NCI-H1694 treated with DMSO at 0.1 percent for 48 hours (cell line): ENCODE data around the gene CA10.

ENCODE experiments used
- DNase-seq: peaks from one replicate; lab custom pipeline; 2025; lab: John Stamatoyannopoulos, UW

Gene CA10

DNA sequence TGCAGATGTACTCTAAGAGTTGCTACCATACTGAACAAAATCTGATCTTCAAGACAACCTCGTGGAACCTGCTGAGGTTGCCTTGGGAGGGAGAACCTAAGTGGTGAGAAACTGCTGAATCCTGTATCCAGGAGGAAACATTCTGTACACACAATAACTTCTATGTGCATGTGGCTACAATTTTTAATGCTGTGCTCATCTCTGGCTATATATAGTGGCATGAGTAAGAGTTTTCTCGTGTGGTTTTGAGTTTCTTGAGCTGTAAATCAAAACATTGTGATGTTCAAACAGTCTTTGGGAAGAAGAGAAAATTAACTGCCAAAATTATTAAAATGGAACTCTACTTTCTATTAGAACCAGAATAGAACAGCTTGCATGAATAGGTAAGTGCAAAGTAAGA, 206.8 kb downstream of the CA10 start:
- DNase-seq: no peak

DNA sequence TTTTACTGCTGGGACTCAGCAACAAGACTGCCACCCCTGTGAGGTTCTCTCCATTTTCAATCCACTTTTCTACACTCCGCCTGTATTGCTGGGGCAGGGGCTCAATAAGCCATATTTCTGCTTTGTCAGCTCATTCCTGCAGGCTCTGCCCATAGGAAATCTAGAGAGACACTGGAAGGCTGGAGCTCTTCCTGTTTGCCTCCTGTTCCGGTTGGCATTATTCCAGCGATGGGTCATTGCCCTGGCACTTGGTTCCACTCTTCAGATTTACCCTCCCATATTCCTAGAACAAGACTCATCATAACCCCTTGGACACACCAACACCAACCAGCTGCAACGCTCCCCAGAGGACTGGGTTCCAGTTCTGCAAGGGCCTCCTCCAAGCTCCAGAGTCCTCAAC, 210.4 kb downstream of the CA10 start:
- no peak for DNase-seq

DNA sequence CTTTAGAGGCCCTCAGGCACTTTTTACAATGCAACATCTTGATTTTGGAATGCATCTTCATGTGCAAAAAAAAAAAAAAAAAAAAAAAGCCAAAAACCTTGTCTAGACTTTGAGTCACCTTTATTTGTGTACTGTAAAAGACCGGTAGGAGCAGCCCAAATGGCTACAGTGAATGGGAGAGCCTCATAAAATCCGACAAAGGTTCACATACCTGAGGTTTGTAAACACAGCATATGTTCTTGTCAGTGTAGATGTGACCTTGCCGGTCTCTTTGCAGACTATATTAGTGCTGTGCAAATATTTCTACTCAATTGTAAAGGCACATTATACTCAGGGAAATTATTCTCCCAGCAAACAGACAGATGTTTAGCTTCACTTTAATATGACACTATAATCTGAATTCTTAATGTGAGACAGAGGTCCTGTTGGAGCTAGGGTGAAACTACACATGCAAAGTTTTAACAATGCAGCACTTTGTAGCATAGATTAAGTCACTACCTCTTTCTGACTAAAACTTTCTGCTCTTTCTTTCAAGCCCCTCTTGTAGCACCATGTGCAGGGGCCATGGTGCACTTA, 211.3 kb downstream of the CA10 start:
- DNase-seq: no peak

DNA sequence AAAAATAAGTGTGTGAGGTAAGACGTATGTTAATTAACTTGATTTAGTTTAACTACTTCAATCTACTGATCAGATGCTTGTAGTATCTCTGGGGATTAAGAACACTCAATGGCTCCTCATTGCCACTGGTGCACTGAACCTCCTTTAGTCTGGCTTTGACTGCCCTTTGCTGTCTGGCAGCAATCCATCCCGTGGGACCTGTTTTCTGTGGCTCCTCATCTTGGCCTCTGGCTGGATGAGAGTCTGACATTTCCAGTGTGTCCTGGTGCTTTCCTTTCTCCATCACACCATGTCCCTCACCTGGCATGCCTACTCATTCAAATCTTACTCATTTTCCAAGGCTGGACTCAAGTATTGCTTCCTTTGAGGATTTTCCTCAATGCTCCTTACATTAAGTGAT, 212.2 kb downstream of the CA10 start:
- DNase-seq: no peak

DNA sequence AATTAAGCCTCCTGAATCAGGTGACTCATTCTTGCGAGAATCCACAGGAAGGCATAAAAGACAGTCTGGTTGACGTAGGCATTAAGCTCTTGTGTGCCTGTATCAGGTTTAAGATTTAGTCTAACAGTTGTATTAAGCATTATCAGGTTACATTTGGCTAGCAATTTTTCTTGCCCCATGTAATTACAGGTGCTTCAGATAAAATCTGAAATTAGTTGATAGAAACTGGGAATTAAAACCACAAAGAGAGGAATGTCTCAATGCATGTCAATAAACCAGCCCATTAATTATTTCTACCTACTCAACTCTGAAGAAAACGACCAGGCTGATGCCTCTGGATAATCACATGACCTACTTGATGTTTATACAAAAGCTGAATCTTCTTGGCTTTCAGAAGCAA, 217.2 kb downstream of the CA10 start:
- no peak for DNase-seq

DNA sequence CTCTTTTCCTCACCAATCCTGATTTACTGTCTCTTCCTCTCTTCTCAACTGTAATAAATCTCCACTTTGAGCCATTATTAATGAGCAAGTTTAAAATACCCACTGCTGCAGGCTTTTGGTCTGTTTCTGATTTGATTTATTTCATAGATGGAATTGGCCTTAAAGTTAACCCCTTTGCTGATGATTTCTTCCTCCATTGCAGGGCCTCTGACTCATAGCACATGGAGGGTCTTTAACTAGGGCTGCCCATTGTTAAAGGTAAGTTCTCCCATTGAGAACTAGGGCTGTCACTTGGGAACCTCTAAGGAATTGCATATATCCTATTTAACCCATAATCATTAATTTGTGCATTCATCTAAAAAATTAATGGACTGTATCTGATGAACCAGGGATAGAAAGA, 221.2 kb downstream of the CA10 start:
- DNase-seq: no peak

DNA sequence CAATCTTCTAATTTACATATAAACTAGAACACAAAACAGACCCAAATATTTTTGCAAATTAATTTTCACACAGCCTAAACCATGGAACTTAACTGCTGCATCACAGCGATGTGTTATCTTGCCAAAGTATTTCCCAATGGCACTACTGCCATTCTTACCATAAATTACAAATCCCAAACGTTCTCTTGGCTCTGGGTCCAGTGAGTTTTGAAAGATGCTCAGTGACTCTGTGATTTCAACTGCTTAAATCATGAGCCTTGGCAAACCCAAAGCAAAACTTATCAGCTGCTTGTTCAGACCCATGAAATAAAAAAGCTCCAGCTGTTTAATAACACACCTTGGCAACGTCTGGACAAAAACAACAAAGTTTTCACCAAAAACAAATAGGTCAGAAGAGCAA, 223.0 kb downstream of the CA10 start:
- no peak for DNase-seq

DNA sequence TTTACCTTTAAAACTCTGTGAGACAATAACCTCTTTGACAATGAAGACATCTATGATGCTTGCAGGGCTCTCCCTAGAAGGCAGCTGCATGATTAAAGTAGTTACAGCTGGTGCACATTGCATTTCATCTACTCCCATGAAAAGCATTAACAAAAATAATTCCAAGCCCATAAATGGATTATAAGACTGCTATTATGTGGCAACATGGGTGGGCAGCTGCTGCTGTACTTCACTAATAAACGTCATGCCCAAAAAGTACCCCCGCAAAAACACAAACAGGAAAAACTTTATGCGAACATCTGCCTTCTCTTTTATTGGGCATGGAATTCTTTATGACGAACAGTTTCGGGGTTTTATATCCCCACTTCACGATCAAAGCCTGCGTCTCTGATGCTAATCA, 224.9 kb downstream of the CA10 start:
- no peak for DNase-seq

DNA sequence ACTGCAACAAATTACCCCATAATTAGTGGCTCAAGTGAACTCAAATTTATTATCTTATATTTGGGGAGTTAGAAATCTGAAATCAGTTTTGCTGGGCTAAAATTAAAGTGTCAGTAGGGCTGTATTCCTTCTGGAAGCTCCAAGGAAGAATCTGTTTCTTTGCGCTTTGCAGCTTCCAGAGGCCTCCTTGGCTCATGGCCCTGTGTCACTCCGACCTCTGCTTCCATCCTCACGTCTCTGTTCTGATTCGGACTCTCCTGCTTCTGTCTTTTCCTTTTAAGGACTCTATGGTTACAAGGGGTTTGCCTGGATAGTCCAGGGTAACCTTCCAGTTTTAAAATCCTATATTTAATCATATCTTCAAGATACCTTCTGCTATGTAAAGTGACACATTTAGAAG, 232.1 kb downstream of the CA10 start:
- no peak for DNase-seq

DNA sequence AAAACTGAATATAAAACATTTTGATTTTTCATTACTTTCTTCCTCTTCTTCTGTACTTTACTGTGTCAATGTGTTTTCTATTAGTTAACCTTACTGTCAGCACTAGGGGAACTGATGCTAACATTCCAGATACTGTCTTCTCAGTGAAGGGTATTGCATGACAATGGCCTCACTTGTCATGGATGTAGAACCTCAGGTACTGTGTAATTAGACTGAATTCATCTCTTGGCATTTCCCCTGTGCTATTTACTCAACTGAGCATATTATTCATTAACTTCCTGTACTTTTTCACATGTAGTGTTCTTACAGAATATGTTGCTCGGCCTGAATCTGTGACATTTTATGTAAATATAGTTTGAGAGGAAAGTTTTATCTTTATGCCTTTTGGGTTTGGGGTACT, 237.0 kb downstream of the CA10 start:
- no peak for DNase-seq

DNA sequence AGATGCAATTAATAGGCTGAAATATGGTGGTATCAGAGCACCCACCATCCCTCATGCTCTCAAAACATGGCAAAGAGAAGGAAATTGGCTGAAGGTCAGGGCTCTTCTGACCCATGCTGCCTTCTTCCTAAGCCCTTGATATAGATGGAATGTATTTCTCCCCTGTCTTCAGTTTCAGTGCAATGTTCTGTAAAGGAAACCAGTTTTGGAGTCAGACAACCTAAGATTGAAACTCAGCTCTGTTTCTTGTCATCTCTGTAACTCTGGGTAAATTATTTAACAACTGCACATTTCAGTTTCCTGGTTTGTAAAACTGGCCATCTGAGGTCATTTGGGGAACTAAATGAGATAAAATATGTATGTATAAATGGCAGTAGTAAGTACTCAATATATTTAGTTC, 243.9 kb downstream of the CA10 start:
- DNase-seq: no peak

DNA sequence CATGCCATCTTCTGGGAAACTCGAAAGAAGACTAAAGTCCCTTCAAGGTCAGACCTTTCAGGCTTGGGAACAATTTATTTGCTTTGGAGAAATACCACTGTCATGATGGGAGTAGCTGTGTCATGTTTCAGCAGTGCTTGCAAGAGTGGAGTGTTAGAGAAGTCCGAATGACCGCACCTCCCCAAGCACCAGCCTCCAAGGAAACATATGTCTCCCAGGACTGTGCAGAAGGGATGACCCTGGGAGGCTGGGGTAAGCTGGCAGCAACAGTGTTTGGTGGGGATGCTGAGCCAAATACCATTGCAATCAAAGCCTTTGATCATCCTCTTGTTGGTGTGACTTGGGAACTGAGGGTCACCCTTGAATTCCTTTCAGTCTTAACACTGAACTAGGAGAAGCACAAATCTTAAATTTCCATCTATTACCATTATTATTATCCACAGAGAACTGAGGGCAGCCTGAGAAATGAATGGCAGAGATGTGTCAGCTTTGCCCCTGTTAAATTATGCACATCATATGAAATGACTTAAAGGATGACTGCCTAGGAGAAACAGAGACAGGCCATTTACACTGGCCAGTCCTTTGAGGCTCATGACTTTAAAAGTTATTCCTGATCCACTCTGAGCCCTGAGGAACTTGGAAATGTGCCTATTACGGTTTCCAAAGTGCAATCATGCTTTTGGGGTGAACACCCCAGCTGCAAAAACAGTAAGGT, 244.9 kb downstream of the CA10 start:
- DNase-seq: no peak

DNA sequence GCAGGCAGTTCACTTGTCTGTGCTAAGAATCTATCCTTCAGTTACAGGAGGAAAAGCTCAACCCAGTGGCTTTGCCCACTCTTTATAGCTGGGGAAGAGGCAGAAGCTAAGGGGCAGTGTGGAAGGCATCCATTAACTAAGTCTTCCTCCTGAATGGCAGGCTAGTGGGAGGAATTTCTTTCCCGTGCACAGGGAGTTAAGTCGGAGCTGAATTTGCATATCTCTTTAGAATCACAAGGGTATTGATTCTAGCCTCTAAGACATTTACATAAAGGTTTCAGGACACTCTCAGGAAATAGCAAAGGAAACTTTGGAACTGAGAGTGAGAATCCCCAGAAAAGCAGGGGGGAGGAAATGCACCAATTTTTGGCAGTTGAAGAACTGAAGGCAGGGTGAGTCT, 245.6 kb downstream of the CA10 start:
- no peak for DNase-seq

DNA sequence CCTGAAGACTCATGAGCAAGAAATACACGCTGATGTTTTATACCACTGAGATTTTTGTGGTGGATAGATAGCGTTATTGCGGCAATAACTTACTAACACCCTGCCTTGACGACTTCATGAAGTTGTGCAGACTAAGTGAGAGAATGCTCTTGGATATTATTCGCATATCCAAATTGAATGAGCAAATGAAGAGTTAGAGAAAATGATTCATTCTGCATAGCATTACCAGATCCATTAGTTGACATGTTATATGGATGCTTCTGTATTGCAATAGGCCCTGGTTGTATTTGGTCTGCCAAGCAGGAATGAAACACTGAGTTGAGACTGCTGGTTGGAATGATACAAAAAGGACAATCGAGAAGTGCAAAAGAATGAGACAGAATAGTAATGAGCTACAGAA, 247.3 kb downstream of the CA10 start:
- no peak for DNase-seq

DNA sequence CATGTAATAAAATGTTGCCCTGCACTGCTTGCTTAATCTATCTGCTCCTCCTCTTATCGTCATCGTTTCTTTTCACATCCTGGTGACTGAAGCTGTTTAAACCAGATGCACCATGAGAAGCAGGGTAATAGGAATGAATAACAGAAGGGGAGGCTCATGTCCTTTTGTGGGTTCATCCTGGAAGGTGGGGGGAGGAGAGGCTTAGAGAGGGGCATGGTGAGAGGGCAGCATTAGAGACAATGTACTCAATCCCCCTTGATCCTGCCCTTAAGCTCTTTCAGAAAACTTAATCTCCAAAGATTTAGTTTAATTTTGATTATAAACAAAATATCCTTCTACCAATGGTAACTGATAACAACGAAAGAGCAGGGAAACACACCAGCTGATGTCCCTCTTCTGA, 248.5 kb downstream of the CA10 start:
- DNase-seq: no peak

DNA sequence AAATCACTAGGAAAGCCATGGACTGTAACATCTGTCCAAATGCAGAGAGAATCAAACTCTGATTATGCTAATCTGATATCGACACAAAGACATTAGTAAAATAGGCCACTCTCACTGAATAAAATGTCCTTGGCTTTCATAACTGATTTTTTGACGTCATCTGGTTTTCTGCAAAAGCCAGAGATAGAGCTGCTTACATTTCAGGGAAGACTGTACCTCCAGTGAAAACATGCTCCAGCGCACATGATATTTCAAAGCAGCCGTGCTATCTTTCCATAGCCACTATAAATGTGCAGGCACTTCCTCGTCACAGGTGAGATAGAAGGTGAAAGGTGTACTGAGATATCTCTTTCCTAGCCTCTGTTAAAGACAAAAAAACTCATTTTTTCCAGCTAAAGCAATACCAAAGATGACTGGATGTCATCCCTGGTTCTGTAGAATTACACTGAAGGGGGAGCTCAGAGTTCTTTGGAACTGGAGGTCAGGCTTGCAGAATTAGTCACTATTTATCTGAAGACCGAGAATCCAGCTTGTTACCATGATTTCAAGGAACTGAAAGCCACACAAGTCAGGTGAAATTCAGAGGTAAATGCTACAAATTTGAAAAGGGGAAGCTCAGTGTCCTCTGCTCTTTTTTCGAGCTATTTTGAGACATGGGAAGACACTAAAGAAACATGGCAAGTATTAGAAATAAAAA, 249.5 kb downstream of the CA10 start:
- DNase-seq: no peak

DNA sequence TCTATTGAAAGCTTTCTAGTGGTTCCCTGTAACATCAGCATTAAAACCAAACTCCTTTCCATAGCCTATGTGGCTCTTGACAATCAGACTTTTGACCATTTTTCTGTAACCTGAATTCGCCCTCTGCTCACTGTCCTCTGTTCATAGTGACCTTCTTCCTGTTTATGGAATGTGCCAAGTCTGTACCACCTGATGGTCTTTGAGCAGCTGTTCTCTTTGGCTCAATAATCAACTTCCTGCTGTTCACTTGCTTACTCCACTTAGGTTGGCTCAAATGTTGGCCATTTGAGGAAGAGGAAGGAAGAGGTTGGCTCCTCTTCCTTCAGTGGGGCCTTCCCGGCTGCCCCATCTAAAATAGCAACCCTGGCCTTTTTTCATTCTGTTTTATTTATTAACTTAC, 251.5 kb downstream of the CA10 start:
- no peak for DNase-seq

DNA sequence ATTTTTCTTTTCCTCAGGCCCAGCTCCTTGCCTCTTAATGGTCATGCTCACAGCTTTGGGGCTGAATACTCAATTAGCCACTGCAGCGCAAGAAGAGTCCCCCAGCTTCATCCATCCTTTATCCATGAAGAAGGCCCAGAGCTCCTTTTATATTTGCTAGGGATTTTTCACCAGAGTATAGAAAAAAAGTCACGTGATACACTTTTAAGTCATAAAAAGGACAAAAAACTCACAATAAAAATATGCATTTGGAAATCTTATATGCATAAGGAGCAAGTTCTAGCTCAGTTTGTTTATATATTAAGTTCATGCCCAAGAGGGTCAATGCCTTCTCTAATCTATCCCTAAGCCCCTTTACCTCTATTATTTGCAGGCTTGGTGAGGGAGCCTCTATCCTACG, 254.1 kb downstream of the CA10 start:
- DNase-seq: no peak

DNA sequence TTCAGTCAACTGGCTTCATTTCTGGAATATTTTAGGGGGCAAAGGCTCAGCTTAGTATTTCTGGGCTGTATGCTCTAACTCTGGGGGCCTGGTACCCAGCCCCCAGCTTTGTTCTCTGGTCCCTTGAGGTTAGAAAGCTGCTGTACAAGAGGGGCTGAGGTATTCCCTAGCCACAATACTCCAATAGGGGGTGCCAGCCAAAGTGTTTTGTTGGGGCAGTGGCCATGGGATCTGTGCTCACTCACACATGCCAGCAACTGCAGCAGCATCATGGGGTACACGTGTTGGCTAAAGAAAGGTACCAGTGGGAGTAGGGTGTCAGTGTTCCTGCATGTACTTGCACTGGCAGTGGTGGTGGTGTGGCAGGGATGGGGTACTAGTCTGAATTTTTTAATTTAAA, 257.3 kb downstream of the CA10 start:
- DNase-seq: no peak

DNA sequence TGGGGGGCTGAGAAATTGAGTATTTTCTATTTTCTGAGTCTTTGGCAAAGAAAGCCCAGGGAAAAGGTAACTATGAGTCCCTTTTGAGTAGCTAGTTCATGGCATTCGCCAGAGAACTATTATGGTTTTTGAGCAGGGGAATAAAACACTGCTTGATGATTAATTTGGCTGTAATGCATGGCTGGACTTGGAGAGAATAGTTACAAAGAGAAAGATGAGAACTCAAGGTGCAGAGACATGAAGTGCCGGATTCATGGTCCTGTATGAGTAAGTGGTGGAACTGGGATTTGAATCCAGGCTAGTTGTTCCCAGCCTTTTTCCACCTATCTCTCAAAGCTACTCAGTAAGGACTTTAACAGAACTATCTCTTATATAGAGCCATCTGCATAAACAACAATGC, 266.6 kb downstream of the CA10 start:
- DNase-seq: no peak

DNA sequence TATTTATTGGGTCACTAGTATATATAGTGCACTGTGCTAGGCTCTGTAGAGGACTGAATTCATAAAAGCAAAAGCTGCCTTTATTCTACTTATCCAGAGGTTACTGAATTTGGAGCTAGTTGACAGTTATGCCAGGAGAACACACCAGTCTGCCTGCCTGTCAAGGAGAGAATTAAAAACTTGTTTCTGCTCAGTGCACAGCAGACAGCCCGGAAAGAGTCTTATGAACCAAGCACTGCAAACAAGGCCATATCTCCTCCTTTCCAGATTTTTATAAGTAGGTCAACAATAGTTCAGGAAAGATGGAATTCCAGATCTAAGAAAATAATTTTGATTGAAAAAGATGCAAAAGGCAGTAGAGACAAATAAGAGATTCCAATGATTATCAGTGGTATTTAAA, 267.8 kb downstream of the CA10 start:
- DNase-seq: no peak

DNA sequence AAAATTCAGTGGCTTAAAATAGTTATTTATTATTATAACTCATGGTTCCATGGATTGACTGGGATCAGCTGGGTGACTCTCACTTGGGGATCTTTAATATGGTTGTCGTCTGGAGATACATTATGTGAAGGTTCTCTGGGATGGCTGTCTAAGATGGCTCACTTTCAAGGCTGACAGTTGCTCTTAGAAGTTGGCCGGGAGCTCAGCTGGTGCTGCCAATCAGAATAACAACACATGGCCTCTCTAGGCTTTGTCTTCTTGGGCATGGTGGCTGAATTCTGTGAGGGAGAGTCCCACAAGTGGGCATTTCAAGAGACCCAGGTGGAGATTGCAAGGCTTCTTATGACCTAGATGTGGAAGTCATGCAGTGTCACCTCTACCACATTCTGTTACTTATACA, 269.7 kb downstream of the CA10 start:
- no peak for DNase-seq

DNA sequence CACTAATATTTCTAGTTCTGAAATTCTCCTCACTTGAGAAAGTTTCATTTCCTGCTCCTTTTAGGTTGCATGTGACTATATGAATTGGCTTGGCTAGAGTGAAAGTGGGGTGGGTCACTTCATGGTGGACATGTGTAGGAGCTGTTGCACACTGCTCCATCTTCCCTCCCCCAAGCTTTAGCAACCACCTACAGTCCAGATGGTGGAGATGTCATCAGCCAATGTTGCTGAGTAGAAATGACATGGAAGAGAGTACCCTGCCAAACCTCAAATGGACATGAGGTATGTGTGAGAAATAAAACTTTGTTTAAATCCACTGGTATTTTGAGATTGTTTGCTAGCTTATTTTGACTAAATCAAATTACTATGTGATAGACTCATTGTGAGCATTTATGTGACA, 281.5 kb downstream of the CA10 start:
- DNase-seq: no peak

DNA sequence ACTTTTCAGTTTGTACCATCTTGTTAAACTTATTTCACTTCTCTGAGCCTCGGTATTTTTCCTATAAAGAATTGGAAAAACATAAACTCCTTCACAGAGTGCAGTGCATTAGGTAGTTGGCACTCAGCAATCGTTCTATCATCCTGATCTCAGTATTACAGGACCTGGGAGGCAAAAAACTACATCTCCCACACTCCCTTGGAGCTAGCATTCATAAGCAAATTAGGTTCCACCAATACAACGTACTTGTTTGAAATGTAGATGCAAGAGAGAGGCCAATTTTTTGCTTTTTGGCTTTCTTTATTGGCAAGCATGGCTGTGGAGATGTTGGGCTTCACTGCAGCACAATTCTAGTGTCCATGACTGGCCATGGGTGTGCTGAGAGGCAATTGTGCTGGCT, 285.2 kb downstream of the CA10 start:
- no peak for DNase-seq
